Stimulated activated CD8-positive, alpha-beta memory T cell treated with anti-CD3 and anti-CD28 coated beads, Interleukin-7, amount 100 ng/mL, for 24 hours (primary cell): ENCODE results near the gene WRAP53.

ENCODE experiments used
- DNase-seq: peaks from one replicate; pipeline ENCODE4 v3.0.0-alpha.2; 2020; ENCODE audit warnings: low read depth

WRAP53 gene

GRCh38 chr17:7745748-7746470, 57.6 kb downstream of the WRAP53 start:
- DNase-seq: no peak

- DNase-seq: no peak
Observed at GRCh38 chr17:7747635-7748071, 59.4 kb downstream of the WRAP53 start.

- DNase-seq: no peak
Observed at GRCh38 chr17:7748076-7748775, 59.9 kb downstream of the WRAP53 start.

- DNase-seq: no peak
Observed at GRCh38 chr17:7750321-7750821, 62.1 kb downstream of the WRAP53 start.
